Activated naive CD4-positive, alpha-beta T cell treated with anti-CD3 and anti-CD28 coated beads, Interleukin-2, amount 50 U/mL, for 72 hours (primary cell): Measurements from ENCODE around the gene HIPK2. TPM values are rescaled to one million over a fixed set of nuclear protein-coding genes. Genes with fewer than 3 reads are reported as not detected.
A peak's percentile ranks its signal among the peaks of the same experiment; 100 is the strongest.

Source experiments
- ATAC-seq, 2 donors: fragments of 150-1000 bp; cut with Tn5 transposase; 2 replicates each; pipeline ENCODE4 v1.10.0; 2021; ENCODE audit warnings: mild to moderate bottlenecking in 2 of 2, moderate library complexity in 2 of 2
- DNase-seq, 2 donors: peaks; one replicate each; pipeline ENCODE4 v3.0.0; 2021 to 2022; ENCODE audit warnings: low spot score in 2 of 2
- H3K27ac Mint-ChIP-seq, 2 donors: one replicate each; pipeline ENCODE4 v1.8.0; 2022; ENCODE audit warnings: mild to moderate bottlenecking in 2 of 2, mixed read lengths in 2 of 2
- H3K36me3 Mint-ChIP-seq, 2 donors: one replicate each; pipeline ENCODE4 v1.8.0; 2022; ENCODE audit warnings: mixed read lengths in 2 of 2
- H3K9me3 Mint-ChIP-seq, 2 donors: one replicate each; pipeline ENCODE4 v1.8.0; 2022; ENCODE audit warnings: mixed read lengths in 2 of 2
- total RNA-seq, 2 donors: library from RNA; stranded (reverse); gene quantifications; one replicate each; pipeline ENCODE4 v1.2.3, GENCODE V29; 2022

Gene HIPK2
- total RNA-seq, 2 donors from 2014 or later, result 12.8 to 20.9 TPM

DNA sequence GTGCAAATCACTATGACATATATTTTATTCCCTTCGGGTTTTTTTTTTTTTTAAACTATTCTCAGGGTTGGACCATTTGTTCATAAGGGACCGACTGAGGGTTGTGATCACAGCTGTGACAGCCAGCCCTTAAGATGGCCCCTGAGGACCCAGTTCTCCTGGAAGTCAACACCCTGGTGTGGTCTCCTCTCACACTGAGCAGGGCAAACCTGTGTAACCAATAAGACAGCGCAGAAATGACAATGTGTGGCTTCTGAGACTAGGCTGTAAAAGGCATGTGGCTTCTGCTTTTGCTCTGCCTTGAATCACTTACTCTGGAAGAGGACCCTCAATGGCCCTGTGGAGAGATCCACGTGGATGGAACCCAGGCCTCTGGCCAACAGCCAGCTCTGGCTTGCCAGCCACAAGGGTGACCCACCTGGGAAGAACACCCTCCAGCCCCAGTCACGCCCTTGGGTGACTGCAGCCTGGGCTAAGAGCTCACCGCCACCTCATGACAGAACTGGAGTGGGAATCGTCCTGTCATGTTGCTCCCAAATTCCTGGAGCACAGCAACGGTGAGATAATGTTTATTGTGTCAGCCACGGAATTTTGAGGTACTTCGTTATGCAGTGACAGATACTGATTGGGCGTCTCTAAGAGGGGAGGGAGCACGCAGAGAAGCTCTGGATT, 127.2 kb downstream of the HIPK2 start:
- Mint-ChIP-seq H3K36me3 (no peaks in the 10 kb centered on the region), H3K9me3 (no peaks in the 10 kb centered on the region), H3K27ac (no peak overlapping the region)
- DNase-seq, result no peak
- no peak for ATAC-seq

DNA sequence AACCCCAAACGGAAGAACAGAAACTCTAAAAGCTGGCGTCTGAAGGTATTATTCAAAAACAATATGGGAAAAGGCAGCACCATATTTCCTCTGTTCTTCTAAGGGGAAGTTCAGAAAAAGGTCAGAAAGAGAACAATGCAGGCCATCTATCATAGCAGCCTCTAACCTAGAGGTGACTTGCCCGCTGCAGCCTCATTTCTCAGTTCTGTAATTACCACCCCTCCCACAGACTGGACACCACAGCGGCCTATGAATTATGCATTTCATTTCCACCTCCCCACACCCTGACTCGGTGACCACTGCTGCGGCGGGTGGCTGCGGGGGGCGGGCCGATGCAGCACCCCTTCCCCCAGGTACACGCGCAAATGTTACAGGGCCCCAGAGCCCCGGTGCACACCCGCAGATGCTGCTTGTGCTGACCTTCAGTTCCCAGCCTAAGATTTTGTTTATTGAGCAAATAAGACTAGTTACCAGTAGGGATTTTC, 128.8 kb downstream of the HIPK2 start:
- peak; percentile 36 to 84 for ATAC-seq
- H3K27ac Mint-ChIP-seq, result peak overlapping the region; percentile 84 to 86
- DNase-seq, result peak in 1 of 2 donors; percentile 77
- no peaks in the 10 kb centered on the region for H3K9me3 Mint-ChIP-seq
- H3K36me3 Mint-ChIP-seq, result no peaks in the 10 kb centered on the region

DNA sequence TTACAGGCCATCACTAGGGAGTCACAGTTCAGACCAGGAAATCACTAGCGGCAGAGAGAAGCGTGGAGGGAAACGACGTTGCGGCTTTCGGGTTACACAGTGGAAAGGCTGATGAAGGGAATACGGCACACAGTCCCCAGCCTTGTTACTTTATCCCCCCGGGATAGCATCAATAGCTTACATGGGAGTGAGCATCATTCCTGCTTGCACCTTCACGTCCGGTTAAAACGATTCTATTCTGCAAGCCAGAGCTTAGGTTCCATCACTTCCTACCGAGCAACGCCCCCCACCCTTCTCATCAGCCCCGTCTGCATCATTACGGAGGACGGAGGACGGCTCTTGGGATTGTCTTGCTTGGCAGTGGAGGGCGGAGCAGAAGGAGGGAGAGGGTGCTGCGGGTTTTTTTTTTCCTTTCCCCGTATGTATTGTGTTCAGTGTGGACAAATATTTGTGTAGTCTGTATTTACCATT, 129.4 kb downstream of the HIPK2 start:
- H3K9me3 Mint-ChIP-seq, result no peaks in the 10 kb centered on the region
- DNase-seq (no peak), ATAC-seq (peak; percentile 24 to 48)
- H3K36me3 Mint-ChIP-seq, result no peaks in the 10 kb centered on the region
- peak overlapping the region in 1 of 2 donors; percentile 86 for H3K27ac Mint-ChIP-seq

DNA sequence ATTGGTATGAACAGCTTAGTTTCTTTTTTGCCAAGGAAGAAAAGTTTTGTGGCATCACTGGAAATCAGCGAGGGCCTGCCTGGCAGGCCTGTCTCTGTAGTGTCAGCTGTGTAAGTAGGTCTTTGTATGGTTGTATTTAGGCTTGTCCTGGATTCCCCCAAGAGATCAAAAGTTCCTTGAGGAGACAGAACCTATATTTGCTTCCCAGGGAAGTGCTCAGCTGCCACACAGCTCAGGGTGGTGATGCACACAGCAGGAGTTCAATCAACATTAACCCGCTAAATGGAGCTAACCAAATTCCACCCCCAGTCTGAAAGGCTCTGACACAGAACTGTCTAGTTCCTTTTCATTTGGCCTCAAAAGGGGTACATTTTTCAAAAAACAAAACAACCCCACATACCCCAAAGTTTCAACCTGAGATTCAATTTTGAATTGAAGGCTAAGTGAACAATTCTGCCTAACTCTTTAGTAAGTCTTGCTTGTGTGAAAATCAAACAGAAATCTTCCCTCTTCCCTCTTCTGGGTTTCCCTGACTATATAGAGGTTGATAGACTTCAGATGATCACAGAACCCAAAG, 129.9 kb downstream of the HIPK2 start:
- no peaks in the 10 kb centered on the region for H3K36me3 Mint-ChIP-seq
- DNase-seq (no peak), ATAC-seq (peak; percentile 7 to 37)
- peak overlapping the region in 1 of 2 donors; percentile 86 for H3K27ac Mint-ChIP-seq
- no peaks in the 10 kb centered on the region for H3K9me3 Mint-ChIP-seq

DNA sequence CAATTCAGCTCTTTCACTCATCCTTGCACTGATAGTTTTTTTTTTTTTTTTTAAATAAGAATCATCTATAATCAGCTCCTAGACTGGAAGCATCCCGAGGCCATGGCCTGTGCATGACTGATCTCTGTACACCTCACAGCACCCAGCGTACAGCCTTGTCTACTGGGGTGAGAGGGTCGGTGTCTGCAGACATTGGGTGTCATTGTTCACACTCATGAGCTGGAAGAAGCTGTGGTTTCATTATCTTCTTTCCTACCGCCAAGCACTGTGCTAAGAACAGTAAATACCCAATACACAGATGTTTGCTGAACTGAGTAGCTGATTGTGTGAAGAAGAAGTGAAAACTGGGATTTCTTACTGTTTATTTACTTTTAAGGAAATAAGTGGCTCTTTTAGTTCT, 130.7 kb downstream of the HIPK2 start:
- peak; percentile 38 to 51 for ATAC-seq
- H3K36me3 Mint-ChIP-seq, result no peaks in the 10 kb centered on the region
- no peak for DNase-seq
- no peaks in the 10 kb centered on the region for H3K9me3 Mint-ChIP-seq
- peak overlapping the region; percentile 66 to 86 for H3K27ac Mint-ChIP-seq

DNA sequence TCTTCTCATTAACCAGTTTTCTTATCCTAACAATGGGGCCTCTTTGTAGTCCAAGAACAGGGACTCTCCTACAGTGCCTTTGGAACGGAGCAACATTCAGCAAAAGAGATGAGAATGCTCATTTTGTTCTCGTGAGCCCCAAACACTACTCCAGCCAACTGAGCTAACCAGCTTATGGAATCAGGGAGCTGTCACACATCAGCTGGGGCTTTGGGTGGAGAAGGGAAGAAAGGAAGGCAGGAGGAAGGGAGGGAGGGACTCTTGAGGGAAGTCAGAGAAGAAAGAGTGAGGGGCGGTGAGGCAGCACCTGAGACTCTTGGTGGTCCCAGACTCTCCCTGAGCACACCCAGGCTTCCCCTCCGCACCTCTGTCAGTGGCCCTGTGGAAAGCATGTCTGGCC, 131.2 kb downstream of the HIPK2 start:
- DNase-seq (no peak), ATAC-seq (no peak)
- H3K36me3 Mint-ChIP-seq, result no peaks in the 10 kb centered on the region
- H3K9me3 Mint-ChIP-seq, result no peaks in the 10 kb centered on the region
- H3K27ac Mint-ChIP-seq, result peak overlapping the region in 1 of 2 donors; percentile 7

DNA sequence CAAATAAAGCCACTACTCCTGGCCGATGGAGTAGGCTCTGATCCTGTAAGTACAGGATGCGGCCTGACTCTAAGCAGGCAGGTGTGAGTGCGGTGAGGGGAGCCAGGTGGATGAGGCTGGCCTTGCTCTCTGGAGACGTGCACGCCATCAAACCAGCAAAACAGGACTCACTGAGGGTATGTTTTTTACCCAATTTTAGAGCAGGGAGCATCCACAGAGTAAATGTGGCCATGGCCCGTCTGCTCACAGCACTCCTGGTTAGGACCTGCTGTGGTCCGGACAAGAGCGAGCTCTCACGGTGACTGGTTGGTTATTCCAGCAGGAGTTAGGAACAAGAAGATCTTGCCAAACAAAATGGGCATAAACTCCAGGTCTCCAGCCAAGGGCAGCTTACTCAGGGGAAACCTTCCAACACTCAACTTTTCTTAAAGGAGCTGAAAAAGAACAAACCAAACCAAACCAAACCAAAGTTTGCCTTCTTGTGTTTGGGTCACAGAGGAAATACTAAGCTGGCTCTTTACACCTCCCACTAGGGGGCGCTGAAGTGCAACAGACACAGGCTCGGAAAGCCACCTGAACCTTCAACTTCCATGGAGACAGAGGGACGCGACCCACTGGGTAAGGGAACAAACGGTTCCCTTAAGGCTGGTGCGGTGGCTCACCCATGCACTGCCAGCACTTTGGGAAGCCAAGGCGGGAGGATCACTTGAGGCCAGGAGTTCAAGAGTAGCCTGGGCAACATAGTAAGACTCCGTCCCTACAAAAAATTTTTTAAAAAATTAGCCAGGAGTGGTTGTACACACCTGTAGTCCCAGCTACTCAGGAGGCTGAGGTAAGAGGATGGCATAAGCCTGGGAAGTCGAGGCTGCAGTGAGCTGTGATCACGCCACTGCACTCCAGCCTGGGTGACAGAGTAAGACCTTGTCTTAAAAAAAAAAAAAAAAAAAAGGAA, 131.9 kb downstream of the HIPK2 start:
- H3K9me3 Mint-ChIP-seq, result no peaks in the 10 kb centered on the region
- DNase-seq (peak; percentile 75 to 90), ATAC-seq (peak in 1 of 2 donors; percentile 56)
- H3K27ac Mint-ChIP-seq, result peak overlapping the region in 1 of 2 donors; percentile 7
- H3K36me3 Mint-ChIP-seq, result no peaks in the 10 kb centered on the region

DNA sequence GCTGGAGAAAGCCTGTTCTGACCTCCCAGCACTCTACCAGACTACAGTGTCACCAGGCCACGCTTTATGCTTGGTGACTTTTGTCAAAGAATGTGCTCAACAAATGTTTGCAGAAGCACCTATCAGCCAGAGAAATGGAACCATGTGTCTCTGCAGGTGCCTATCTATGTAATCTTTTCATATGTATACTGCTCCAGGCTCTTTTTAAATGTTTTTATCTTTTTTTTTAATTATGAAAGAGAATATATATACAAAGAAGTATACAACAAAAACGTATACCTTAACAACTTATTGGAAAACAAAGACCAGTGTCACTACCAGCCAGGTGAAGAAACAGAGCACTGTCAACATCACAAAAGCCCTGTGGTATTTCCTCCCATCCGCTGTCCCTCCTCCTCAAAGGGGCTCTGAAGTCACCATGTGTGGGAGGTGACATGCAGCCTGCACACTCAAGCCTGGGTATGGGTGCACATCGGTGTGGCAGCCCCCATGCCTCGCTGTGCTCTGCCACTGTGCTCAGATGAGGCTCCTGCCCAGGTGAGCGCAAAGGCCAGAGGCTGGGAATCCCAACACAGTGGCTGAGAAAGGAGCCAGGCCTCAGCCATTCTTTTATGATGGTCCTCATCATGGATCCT, 133.7 kb downstream of the HIPK2 start:
- no peak overlapping the region for H3K27ac Mint-ChIP-seq
- ATAC-seq (no peak), DNase-seq (no peak)
- no peaks in the 10 kb centered on the region for H3K9me3 Mint-ChIP-seq
- no peaks in the 10 kb centered on the region for H3K36me3 Mint-ChIP-seq

DNA sequence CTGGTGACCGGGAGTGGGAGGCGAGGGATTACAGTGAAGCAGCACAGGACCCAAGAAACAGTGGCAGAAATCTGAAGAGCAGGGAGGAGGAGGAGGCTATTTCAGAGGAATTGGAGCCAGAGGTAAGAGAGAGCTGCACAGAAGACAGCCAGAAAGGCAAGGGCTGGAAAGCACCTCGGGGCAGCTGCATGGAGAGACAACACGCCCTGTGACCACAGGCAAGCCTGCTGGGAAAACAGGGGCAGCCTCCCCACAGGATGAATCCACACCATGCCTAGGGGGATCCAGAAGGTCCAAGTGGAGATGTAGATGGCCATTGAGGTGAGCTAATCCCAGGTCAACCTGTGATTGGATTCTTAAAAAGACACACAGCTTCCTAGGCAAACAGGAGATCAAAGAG, 135.5 kb downstream of the HIPK2 start:
- Mint-ChIP-seq H3K36me3 (peaks cover 2 to 3% of the 10 kb centered on the region in 2 donors), H3K9me3 (peaks cover 2 to 3% of the 10 kb centered on the region in 2 donors), H3K27ac (peak overlapping the region in 1 of 2 donors; percentile 8)
- ATAC-seq, result no peak
- no peak for DNase-seq

DNA sequence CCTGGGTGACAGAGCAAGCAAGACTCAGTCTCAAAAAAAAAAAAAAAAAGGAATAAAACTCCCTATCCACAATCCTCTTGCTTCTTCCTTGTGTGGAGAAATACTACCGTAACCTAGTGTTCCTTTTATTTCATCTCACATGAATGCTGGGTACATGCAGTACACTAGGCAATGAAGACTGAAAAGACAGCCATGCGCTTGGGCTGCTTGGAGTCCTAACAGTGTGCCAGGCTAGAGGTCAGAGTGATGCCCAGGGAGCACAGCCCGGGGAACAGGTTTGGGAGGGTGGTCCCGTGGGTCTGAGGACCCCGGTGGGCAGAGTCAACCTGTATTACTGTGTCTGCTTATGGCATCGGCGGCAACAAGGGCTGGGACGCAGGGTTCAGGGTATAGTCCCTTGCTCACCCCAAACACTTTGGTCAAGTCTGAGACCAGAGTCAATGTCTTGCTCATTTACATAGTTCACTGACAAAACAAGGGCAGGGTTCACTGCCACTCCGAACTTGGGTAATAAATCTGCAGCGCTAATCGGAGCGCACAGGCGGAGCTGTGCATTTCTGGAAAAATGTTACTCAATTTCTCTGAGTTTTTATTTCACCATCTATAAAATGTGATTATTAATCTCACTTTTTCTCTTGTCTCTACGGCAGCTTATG, 136.3 kb downstream of the HIPK2 start:
- peaks cover 6 to 8% of the 10 kb centered on the region in 2 donors for H3K9me3 Mint-ChIP-seq
- no peak for ATAC-seq

DNA sequence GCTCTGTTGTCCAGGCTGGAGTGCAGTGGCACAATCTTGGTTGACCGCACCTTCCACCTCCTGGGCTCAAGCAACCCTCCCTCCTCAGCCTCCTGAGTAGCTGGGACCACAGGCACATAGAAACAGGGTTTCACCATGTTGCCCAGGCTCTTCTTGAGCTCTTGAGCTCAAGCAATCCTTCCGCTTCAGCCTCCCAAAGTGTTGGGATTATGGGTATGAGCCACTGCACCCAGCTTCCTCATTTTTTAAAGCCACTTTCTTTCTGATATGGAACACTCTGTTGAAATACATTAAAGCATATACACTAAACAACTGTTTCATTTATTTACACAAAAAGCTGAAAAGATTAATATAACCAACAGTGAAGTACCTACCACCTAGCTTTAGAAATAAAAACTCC, 137.1 kb downstream of the HIPK2 start:
- H3K27ac Mint-ChIP-seq, result peak overlapping the region in 1 of 2 donors; percentile 65
- H3K36me3 Mint-ChIP-seq, result peaks cover 6 to 13% of the 10 kb centered on the region in 2 donors
- peaks cover 6 to 8% of the 10 kb centered on the region in 2 donors for H3K9me3 Mint-ChIP-seq
- no peak for DNase-seq
- no peak for ATAC-seq

More for the DNA sequence above, 136.3 kb downstream of the HIPK2 start:
- H3K36me3 Mint-ChIP-seq, result peaks cover 6 to 9% of the 10 kb centered on the region in 2 donors
- no peak overlapping the region for H3K27ac Mint-ChIP-seq
- no peak for DNase-seq

DNA sequence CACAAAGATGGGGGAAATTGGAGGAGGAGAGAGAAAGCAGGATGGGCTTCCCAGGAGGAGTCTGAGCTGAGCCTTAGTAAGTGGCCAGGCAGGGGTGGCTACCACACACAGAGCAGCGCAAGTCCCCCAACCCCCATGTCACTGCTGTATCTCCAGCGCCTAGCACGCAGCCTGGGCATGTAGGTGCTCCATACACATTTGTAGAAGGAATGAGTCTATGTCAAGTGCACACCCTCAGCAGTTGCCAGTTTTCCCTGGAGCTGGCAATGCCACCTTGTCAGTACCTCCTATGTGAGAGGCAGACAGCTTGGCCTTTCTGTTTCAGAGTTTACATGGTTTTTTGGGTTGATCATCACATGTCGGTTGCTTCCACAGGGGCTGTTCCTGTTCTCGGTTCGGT, 138.2 kb downstream of the HIPK2 start:
- no peak for DNase-seq
- ATAC-seq, result no peak
- Mint-ChIP-seq H3K36me3 (peaks cover 6 to 20% of the 10 kb centered on the region in 2 donors), H3K9me3 (peaks cover 6 to 8% of the 10 kb centered on the region in 2 donors), H3K27ac (no peak overlapping the region)

DNA sequence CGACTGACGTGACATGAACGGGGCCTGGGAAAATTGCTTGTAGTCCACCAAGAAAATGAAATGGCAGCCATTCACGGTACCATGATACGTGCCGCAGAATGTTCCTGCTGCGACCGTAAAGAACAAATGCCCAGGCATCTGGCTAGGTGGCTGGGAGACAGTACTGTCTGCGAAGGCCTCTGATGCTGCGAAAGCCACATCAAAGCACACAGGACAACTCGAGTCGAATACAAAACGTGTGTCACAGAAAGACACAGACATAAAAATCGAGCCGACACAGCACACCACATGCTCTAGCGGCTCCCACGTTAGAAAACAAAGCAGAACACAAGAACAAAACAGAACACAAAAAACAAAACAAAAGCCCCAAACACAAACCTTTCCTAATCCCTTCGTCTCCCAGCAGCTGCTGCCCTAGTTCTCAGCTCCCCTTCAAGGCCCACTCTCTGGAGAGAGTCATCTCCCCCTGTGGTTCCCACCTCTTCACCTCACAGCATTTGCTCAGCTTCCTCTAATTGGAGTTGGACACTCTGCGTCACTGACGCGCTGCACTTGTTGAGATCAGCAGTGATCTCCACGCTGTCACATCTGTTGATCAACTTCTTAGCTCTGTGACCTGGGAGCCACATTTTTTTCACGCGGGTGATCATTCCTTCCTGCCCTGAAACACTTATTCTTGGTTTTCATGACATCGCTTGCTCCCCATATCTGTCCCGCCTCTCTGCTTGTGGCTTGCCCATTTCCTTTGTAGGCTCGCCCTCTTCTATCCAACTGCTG, 142.1 kb downstream of the HIPK2 start:
- Mint-ChIP-seq H3K9me3 (peaks cover 6 to 14% of the 10 kb centered on the region in 2 donors), H3K27ac (peak overlapping the region; percentile 84 to 88), H3K36me3 (peaks cover 6 to 34% of the 10 kb centered on the region in 2 donors)
- DNase-seq (peak; percentile 46 to 71), ATAC-seq (peak; percentile 93)

DNA sequence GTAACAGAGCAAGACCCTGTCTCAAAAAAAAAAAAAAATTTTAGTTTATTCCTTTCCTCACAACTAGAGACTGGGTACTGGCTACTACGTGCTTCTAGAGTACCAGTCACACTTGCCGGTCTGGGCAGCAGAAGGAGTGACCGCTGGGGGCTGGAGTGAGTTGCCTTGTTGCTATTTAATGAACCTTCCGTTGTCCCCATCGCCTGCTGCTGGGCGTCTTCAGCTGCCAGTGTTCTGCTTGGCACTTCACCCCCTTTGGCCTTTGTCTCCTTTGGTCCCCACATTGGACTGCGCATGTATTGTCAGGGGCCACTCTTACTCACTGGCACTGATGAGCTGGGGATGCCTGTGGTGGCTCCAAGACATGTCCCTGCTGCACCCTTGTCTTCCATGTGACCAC, 143.7 kb downstream of the HIPK2 start:
- H3K27ac Mint-ChIP-seq, result peak overlapping the region in 1 of 2 donors; percentile 40
- peaks cover 8 to 46% of the 10 kb centered on the region in 2 donors for H3K36me3 Mint-ChIP-seq
- DNase-seq, result no peak
- ATAC-seq, result no peak
- H3K9me3 Mint-ChIP-seq, result peaks cover 6 to 14% of the 10 kb centered on the region in 2 donors

DNA sequence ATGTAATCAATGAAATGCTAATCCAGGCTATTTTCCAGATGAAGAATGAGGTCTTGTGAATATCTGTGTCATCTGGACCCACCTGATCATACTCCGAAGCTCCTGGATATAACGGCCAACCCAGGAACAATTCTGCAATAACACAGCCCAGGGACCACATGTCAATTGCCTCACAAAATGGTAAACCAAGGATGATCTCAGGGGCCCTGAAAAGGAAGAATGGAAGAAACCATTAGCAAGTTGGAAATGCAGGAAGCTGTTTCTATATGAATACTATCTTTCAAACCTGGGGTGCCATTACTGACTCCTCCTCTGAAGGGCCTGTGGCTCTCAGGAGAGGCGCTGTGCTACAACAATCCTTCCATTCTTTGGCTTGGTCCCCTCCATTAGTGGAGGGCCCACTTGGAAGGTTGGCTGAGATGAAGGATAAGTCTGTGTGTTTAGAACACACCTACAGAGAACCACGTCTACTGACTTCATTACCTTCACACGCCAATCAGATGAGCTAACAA, 146.2 kb downstream of the HIPK2 start:
- Mint-ChIP-seq H3K9me3 (peaks cover 0 to 5% of the 10 kb centered on the region in 2 donors), H3K27ac (peak overlapping the region in 1 of 2 donors; percentile 27), H3K36me3 (peaks cover 5 to 41% of the 10 kb centered on the region in 2 donors)
- DNase-seq (no peak), ATAC-seq (no peak)
